CD4-positive, alpha-beta memory T cell (primary cell): ENCODE data around the gene ZNF582. TPM values are rescaled to one million over a fixed set of nuclear protein-coding genes. Genes with fewer than 3 reads are reported as not detected.
"Not testable (repeated sequence)": the region's sequence is repeated elsewhere in the genome, so short reads cannot be mapped to it uniquely, and the experiment has no call there.

Source experiments
- CTCF ChIA-PET: fragments of 350-600 bp; sonication (Branson Sonifier 250); formaldehyde crosslinking; loops from one replicate; lab custom pipeline; 2021; ENCODE audit warnings: inconsistent platforms; ENCODE audit not compliant: partially characterized antibody; lab: Charles Lee
- POLR2A ChIA-PET: fragments of 350-600 bp; sonication (Branson Sonifier 250); formaldehyde crosslinking; loops from one replicate; lab custom pipeline; 2021; ENCODE audit not compliant: partially characterized antibody; lab: Charles Lee
- DNase-seq, 5 donors: peaks; one replicate each; pipeline versions ENCODE4 v3.0.0 to v3.0.0-alpha.2; 2020 to 2022; ENCODE audit warnings: mixed read lengths in 1 of 5
- H3K27ac ChIP-seq: one replicate; pipeline ENCODE4 v1.7.0; 2013; ENCODE audit warnings: low read depth, low read length
- H3K27me3 ChIP-seq: 2 replicates; pipeline ENCODE4 v1.7.0; 2013; ENCODE audit warnings: mild to moderate bottlenecking, low read length, moderate library complexity; ENCODE audit not compliant: insufficient read depth
- H3K36me3 ChIP-seq: 2 replicates; pipeline ENCODE4 v1.7.0; 2013; ENCODE audit warnings: mild to moderate bottlenecking, low read length, moderate library complexity; ENCODE audit not compliant: insufficient read depth
- H3K4me1 ChIP-seq: 2 replicates; pipeline ENCODE4 v1.7.0; 2013; ENCODE audit warnings: mild to moderate bottlenecking, low read length, moderate library complexity; ENCODE audit not compliant: insufficient read depth
- H3K4me3 ChIP-seq, 2 donors: one replicate each; pipeline ENCODE4 v1.7.0; 2013; ENCODE audit warnings: low read length in 2 of 2, mild to moderate bottlenecking in 1 of 2
- H3K9me3 ChIP-seq, 2 donors: one replicate each; pipeline ENCODE4 v1.7.0; 2013; ENCODE audit warnings: low read length in 2 of 2, control low read depth in 1 of 2; ENCODE audit not compliant: control insufficient read depth in 1 of 2
- H3K27ac Mint-ChIP-seq, 7 donors: one replicate each; pipeline ENCODE4 v1.8.0; 2020 to 2021; ENCODE audit warnings: mixed read lengths in 7 of 7, mild to moderate bottlenecking in 6 of 7, inconsistent platforms in 3 of 7, moderate library complexity in 3 of 7
- H3K27me3 Mint-ChIP-seq, 2 donors: one replicate each; pipeline ENCODE4 v1.8.0; 2020 to 2021; ENCODE audit warnings: mixed read lengths in 2 of 2
- H3K36me3 Mint-ChIP-seq, 2 donors: one replicate each; pipeline ENCODE4 v1.8.0; 2020 to 2021; ENCODE audit warnings: mixed read lengths in 2 of 2, inconsistent platforms in 1 of 2, mild to moderate bottlenecking in 1 of 2
- H3K4me1 Mint-ChIP-seq, 4 donors: one replicate each; pipeline ENCODE4 v1.8.0; 2020 to 2021; ENCODE audit warnings: mixed read lengths in 4 of 4, mild to moderate bottlenecking in 1 of 4
- H3K4me3 Mint-ChIP-seq, 8 donors: one replicate each; pipeline ENCODE4 v1.8.0; 2020 to 2021; ENCODE audit warnings: mixed read lengths in 8 of 8, mild to moderate bottlenecking in 7 of 8, moderate library complexity in 6 of 8, inconsistent platforms in 3 of 8
- H3K9me3 Mint-ChIP-seq, 8 donors: one replicate each; pipeline ENCODE4 v1.8.0; 2020 to 2021; ENCODE audit warnings: mixed read lengths in 8 of 8, mild to moderate bottlenecking in 5 of 8, inconsistent platforms in 3 of 8, moderate library complexity in 1 of 8
- intact Hi-C: fragments of 100-400 bp; cut with micrococcal nuclease; formaldehyde crosslinking; loops from one replicate; pipeline ENCODE4 v1.15.1; 2023
- polyA plus RNA-seq, 2 donors: library from polyadenylated mRNA; unstranded; fragments of 300-500 nt; fragmentation: Illumina TruSeq; gene quantifications; one replicate each; pipeline ENCODE4 v1.2.3, GENCODE V29; 2021
- total RNA-seq, 2 experiments: library from RNA; stranded (reverse); gene quantifications; one replicate each; pipeline ENCODE4 v1.2.3, GENCODE V29; 2021

Gene ZNF582
- total and polyA plus RNA-seq, 4 experiments from 2014 or later, result 3.0 to 7.8 (median 6.9) TPM

- no peak overlapping the region for H3K27ac Mint-ChIP-seq
- Histone ChIP-seq H3K27me3 (no peaks in the 10 kb centered on the region), H3K27ac (no peak overlapping the region), H3K36me3 (no peaks in the 10 kb centered on the region), H3K9me3 (no peaks in the 10 kb centered on the region), H3K4me3 (no peak overlapping the region), H3K4me1 (no peaks in the 10 kb centered on the region)
- DNase-seq, result no peak
- ChIA-PET POLR2A (no interaction called here), CTCF (interaction anchor here (1.3 to 2.5 kb wide), 2 partner anchors 275 to 285 kb away, joined by 3 to 8 read pairs; no protein-coding TSS in a partner anchor)
- H3K9me3 Mint-ChIP-seq, result no peaks in the 10 kb centered on the region
- H3K4me1 Mint-ChIP-seq, result peaks cover 0 to 1% (median 0%) of the 10 kb centered on the region in 4 donors
- no peaks in the 10 kb centered on the region for H3K36me3 Mint-ChIP-seq
- peaks cover 1 to 7% of the 10 kb centered on the region in 2 donors for H3K27me3 Mint-ChIP-seq
- intact Hi-C loops, result no loop called here
- H3K4me3 Mint-ChIP-seq, result no peak overlapping the region
Observed at GRCh38 chr19:56351208-56351607, 42.1 kb downstream of the ZNF582 start.

- Mint-ChIP-seq H3K27ac (no peak overlapping the region), H3K9me3 (no peaks in the 10 kb centered on the region), H3K4me3 (no peak overlapping the region), H3K27me3 (peaks cover 1% of the 10 kb centered on the region in 2 donors), H3K36me3 (no peaks in the 10 kb centered on the region), H3K4me1 (peaks cover 0 to 1% (median 0%) of the 10 kb centered on the region in 4 donors)
- intact Hi-C loops, result loop anchor here (1.0 kb wide), 3 partner anchors 97 to 284 kb away; no protein-coding TSS in a partner anchor
- CTCF ChIA-PET, result interaction anchor here (1.3 to 2.5 kb wide), 2 partner anchors 275 to 285 kb away, joined by 3 to 8 read pairs; no protein-coding TSS in a partner anchor
- H3K27me3 ChIP-seq, result no peaks in the 10 kb centered on the region
- H3K4me3 ChIP-seq, result no peak overlapping the region
- H3K27ac ChIP-seq, result no peak overlapping the region
- peak; percentile 35 to 57 (median 46) for DNase-seq
- POLR2A ChIA-PET, result no interaction called here
- no peaks in the 10 kb centered on the region for H3K9me3 ChIP-seq
- no peaks in the 10 kb centered on the region for H3K4me1 ChIP-seq
- no peaks in the 10 kb centered on the region for H3K36me3 ChIP-seq
Observed at GRCh38 chr19:56350416-56351045, 42.8 kb downstream of the ZNF582 start.

GRCh38 chr19:56348289-56348877 lies 45.0 kb downstream of the ZNF582 start:
- H3K9me3 ChIP-seq, result no peaks in the 10 kb centered on the region
- no peak overlapping the region for H3K27ac ChIP-seq
- H3K4me3 ChIP-seq, result no peak overlapping the region
- H3K4me1 Mint-ChIP-seq, result peaks cover 0 to 1% (median 0%) of the 10 kb centered on the region in 4 donors
- H3K4me1 ChIP-seq, result no peaks in the 10 kb centered on the region
- H3K36me3 Mint-ChIP-seq, result no peaks in the 10 kb centered on the region
- H3K27ac Mint-ChIP-seq, result no peak overlapping the region
- CTCF ChIA-PET, result interaction anchor here (0.6 to 1.8 kb wide), 5 partner anchors 15 to 282 kb away, joined by 3 to 10 read pairs (median 4); no protein-coding TSS in a partner anchor
- POLR2A ChIA-PET, result no interaction called here
- no peak for DNase-seq
- no peak overlapping the region for H3K4me3 Mint-ChIP-seq
- intact Hi-C loops, result loop anchor here (10.0 kb wide), 1 partner anchor 164 kb away; no protein-coding TSS in a partner anchor
- peaks cover 1 to 4% of the 10 kb centered on the region in 2 donors for H3K27me3 Mint-ChIP-seq
- H3K27me3 ChIP-seq, result no peaks in the 10 kb centered on the region
- H3K36me3 ChIP-seq, result no peaks in the 10 kb centered on the region
- peaks cover 0 to 3% (median 0%) of the 10 kb centered on the region in 8 donors for H3K9me3 Mint-ChIP-seq

- H3K4me1 Mint-ChIP-seq, result peaks cover 0 to 1% (median 0%) of the 10 kb centered on the region in 4 donors
- DNase-seq, result no peak
- peaks cover 3 to 7% of the 10 kb centered on the region in 2 donors for H3K36me3 Mint-ChIP-seq
- ChIA-PET POLR2A (no interaction called here), CTCF (interaction anchor here (1.1 to 1.8 kb wide), 3 partner anchors 14 to 94 kb away, joined by 3 to 10 read pairs (median 7); no protein-coding TSS in a partner anchor)
- peaks cover 8 to 12% of the 10 kb centered on the region in 2 donors for H3K27me3 Mint-ChIP-seq
- no peaks in the 10 kb centered on the region for H3K4me1 ChIP-seq
- H3K27ac Mint-ChIP-seq, result no peak overlapping the region
- H3K9me3 Mint-ChIP-seq, result peaks cover 0 to 14% (median 7%) of the 10 kb centered on the region in 8 donors
- H3K27me3 ChIP-seq, result no peaks in the 10 kb centered on the region
- intact Hi-C loops, result loop anchor here (10.0 kb wide), 1 partner anchor 162 kb away; no protein-coding TSS in a partner anchor
- H3K27ac ChIP-seq, result no peak overlapping the region
- no peaks in the 10 kb centered on the region for H3K36me3 ChIP-seq
- H3K4me3 ChIP-seq, result no peak overlapping the region
- no peaks in the 10 kb centered on the region for H3K9me3 ChIP-seq
- no peak overlapping the region for H3K4me3 Mint-ChIP-seq
Observed at GRCh38 chr19:56347163-56347778, 46.1 kb downstream of the ZNF582 start.

- Histone ChIP-seq H3K4me1 (no peaks in the 10 kb centered on the region), H3K4me3 (no peak overlapping the region), H3K27me3 (no peaks in the 10 kb centered on the region), H3K9me3 (no peaks in the 10 kb centered on the region), H3K36me3 (no peaks in the 10 kb centered on the region), H3K27ac (no peak overlapping the region)
- ChIA-PET POLR2A (no interaction called here), CTCF (no interaction called here)
- Mint-ChIP-seq H3K4me1 (no peaks in the 10 kb centered on the region), H3K4me3 (no peak overlapping the region), H3K27ac (no peak overlapping the region), H3K36me3 (peaks cover 3 to 7% of the 10 kb centered on the region in 2 donors), H3K27me3 (peaks cover 12 to 24% of the 10 kb centered on the region in 2 donors), H3K9me3 (peaks cover 0 to 24% (median 12%) of the 10 kb centered on the region in 8 donors)
- no peak for DNase-seq
- intact Hi-C loops, result loop anchor here (10.0 kb wide), 1 partner anchor 157 kb away; no protein-coding TSS in a partner anchor
Observed at GRCh38 chr19:56341948-56342347, 51.4 kb downstream of the ZNF582 start.

- H3K4me3 Mint-ChIP-seq, POLR2A ChIA-PET, H3K9me3 ChIP-seq, H3K4me1 ChIP-seq, H3K27ac Mint-ChIP-seq, H3K27me3 ChIP-seq, CTCF ChIA-PET, H3K4me1 Mint-ChIP-seq, H3K36me3 Mint-ChIP-seq, H3K36me3 ChIP-seq, H3K27ac ChIP-seq, intact Hi-C loops, DNase-seq, H3K4me3 ChIP-seq: not testable (repeated sequence)
- Mint-ChIP-seq H3K9me3 (peaks cover 0 to 27% (median 13%) of the 10 kb centered on the region in 8 donors), H3K27me3 (peaks cover 12 to 24% of the 10 kb centered on the region in 2 donors)
Observed at GRCh38 chr19:56339031-56339430, 54.3 kb downstream of the ZNF582 start.

GRCh38 chr19:56337077-56337476 lies 56.3 kb downstream of the ZNF582 start:
- H3K36me3 ChIP-seq, DNase-seq, H3K4me3 ChIP-seq, H3K27me3 ChIP-seq, POLR2A ChIA-PET, H3K4me1 Mint-ChIP-seq, H3K27ac ChIP-seq, H3K4me1 ChIP-seq, H3K27ac Mint-ChIP-seq, H3K4me3 Mint-ChIP-seq, CTCF ChIA-PET, intact Hi-C loops, H3K36me3 Mint-ChIP-seq, H3K9me3 ChIP-seq: not testable (repeated sequence)
- peaks cover 6 to 14% of the 10 kb centered on the region in 2 donors for H3K27me3 Mint-ChIP-seq
- H3K9me3 Mint-ChIP-seq, result peaks cover 0 to 23% (median 10%) of the 10 kb centered on the region in 8 donors
